ENCODE results near the gene SMCO2.

Gene SMCO2

GRCh38 chr12:27455589-27455988 is 9.1 kb downstream of the SMCO2 start:
- DNase-seq, result no peak

GRCh38 chr12:27456618-27457017 is 10.1 kb downstream of the SMCO2 start:
- DNase-seq, result no peak

- DNase-seq, result no peak
These were observed 14.0 kb downstream of the SMCO2 start for GRCh38 chr12:27460471-27460978.

GRCh38 chr12:27462151-27462694 is 15.7 kb downstream of the SMCO2 start:
- no peak for DNase-seq

- peak; percentile 99 for DNase-seq
These were observed 16.3 kb downstream of the SMCO2 start for GRCh38 chr12:27462851-27463250.

GRCh38 chr12:27463511-27464219 is 17.1 kb downstream of the SMCO2 start:
- DNase-seq, result no peak

GRCh38 chr12:27464220-27464554 is 17.7 kb downstream of the SMCO2 start:
- no peak for DNase-seq

GRCh38 chr12:27467641-27468040 is 21.1 kb downstream of the SMCO2 start:
- DNase-seq, result no peak

- DNase-seq, result no peak
These were observed 21.7 kb downstream of the SMCO2 start for GRCh38 chr12:27468241-27468640.

GRCh38 chr12:27469176-27469736 is 22.7 kb downstream of the SMCO2 start:
- no peak for DNase-seq

- DNase-seq, result no peak
These were observed 26.1 kb downstream of the SMCO2 start for GRCh38 chr12:27472604-27473003.

- no peak for DNase-seq
These were observed 27.8 kb downstream of the SMCO2 start for GRCh38 chr12:27474344-27474743.

GRCh38 chr12:27477049-27477448 is 30.5 kb downstream of the SMCO2 start:
- DNase-seq, result no peak

GRCh38 chr12:27478949-27479348 is 32.4 kb downstream of the SMCO2 start:
- DNase-seq, result no peak

GRCh38 chr12:27480016-27480415 is 33.5 kb downstream of the SMCO2 start:
- DNase-seq, result no peak

- no peak for DNase-seq
These were observed 40.4 kb downstream of the SMCO2 start for GRCh38 chr12:27486961-27487360.

GRCh38 chr12:27488479-27488878 is 41.9 kb downstream of the SMCO2 start:
- DNase-seq, result no peak

- no peak for DNase-seq
These were observed 44.7 kb downstream of the SMCO2 start for GRCh38 chr12:27491226-27491625.

- DNase-seq, result no peak
These were observed 46.9 kb downstream of the SMCO2 start for GRCh38 chr12:27493260-27493940.

GRCh38 chr12:27497446-27497845 is 50.9 kb downstream of the SMCO2 start:
- no peak for DNase-seq

GRCh38 chr12:27498149-27498548 is 51.6 kb downstream of the SMCO2 start:
- no peak for DNase-seq

GRCh38 chr12:27498761-27499160 is 52.2 kb downstream of the SMCO2 start:
- no peak for DNase-seq

- DNase-seq, result no peak
These were observed 52.8 kb downstream of the SMCO2 start for GRCh38 chr12:27499377-27499776.

GRCh38 chr12:27500546-27500945 is 54.0 kb downstream of the SMCO2 start:
- no peak for DNase-seq

Measured in NCI-H2171 treated with DMSO at 0.1 percent for 48 hours (cell line).